T-cell (primary cell): ENCODE measurements around the gene MAN2B2. TPM values are rescaled to one million over a fixed set of nuclear protein-coding genes. Genes with fewer than 3 reads are reported as not detected.
A peak's percentile ranks its signal among the peaks of the same experiment; 100 is the strongest.

ENCODE experiments used
- ATAC-seq, 4 experiments: fragments of 200-7000 bp in 3 of 4; fragments of 150-1000 bp in 1 of 4; cut with Tn5 transposase; replicated peaks in 1 of 4; 1 replicate in 3 of 4; 2 replicates in 1 of 4; pipeline ENCODE4 v1.10.0; 2021; ENCODE audit warnings: moderate library complexity in 3 of 4, mild to moderate bottlenecking in 2 of 4, moderate number of reproducible peaks in 1 of 4
- CTCF ChIA-PET, 2 donors: fragments of 300-600 bp; sonication (Branson Sonifier 250); formaldehyde crosslinking; loops; one replicate each; lab custom pipeline; 2022; ENCODE audit warnings: antibody characterized with exemption in 2 of 2; lab: Charles Lee
- POLR2A ChIA-PET, 2 donors: fragments of 300-600 bp; sonication (Branson Sonifier 250); formaldehyde crosslinking; loops; one replicate each; lab custom pipeline; 2022; ENCODE audit warnings: antibody characterized with exemption in 2 of 2; lab: Charles Lee
- DNase-seq, 35 experiments: peaks; one replicate each; pipeline versions ENCODE4 v3.0.0 to v3.0.0-alpha.2; 2013 to 2023
- H3K27ac ChIP-seq: one replicate; pipeline ENCODE4 v1.5.1; 2013; ENCODE audit warnings: low read length
- H3K27me3 ChIP-seq, 2 experiments: replicated peaks in 1 of 2; 1 replicate in 1 of 2; 2 replicates in 1 of 2; pipeline versions ENCODE4 v1.6.1 to v1.7.0; 2013; ENCODE audit warnings: low read length in 1 of 2, mixed read lengths in 1 of 2; ENCODE audit not compliant: control insufficient read depth in 2 of 2, insufficient read depth in 2 of 2; ENCODE audit errors: extremely low read depth in 1 of 2
- H3K36me3 ChIP-seq, 2 donors: 1 replicate in 1 of 2; 2 replicates in 1 of 2; pipeline versions ENCODE4 v1.6.1 to v1.7.0; 2013; ENCODE audit warnings: low read length in 1 of 2; ENCODE audit not compliant: control insufficient read depth in 2 of 2, insufficient read depth in 1 of 2; ENCODE audit errors: extremely low read depth in 1 of 2
- H3K4me1 ChIP-seq, 2 experiments: 1 replicate in 1 of 2; 2 replicates in 1 of 2; pipeline versions ENCODE4 v1.6.1 to v1.7.0; 2013; ENCODE audit warnings: low read length in 2 of 2, mixed read lengths in 1 of 2; ENCODE audit not compliant: insufficient read depth in 2 of 2, control insufficient read depth in 1 of 2; ENCODE audit errors: extremely low read depth in 1 of 2
- H3K4me3 ChIP-seq, 2 donors: 1 replicate in 1 of 2; 2 replicates in 1 of 2; pipeline versions ENCODE4 v1.5.1 to v1.7.0; 2013; ENCODE audit warnings: mild to moderate bottlenecking in 2 of 2, low read length in 1 of 2, moderate library complexity in 1 of 2; ENCODE audit not compliant: control insufficient read depth in 1 of 2; ENCODE audit errors: extremely low read depth in 1 of 2
- H3K9me3 ChIP-seq: 2 replicates; pipeline ENCODE4 v1.7.0; 2013
- H3K27ac Mint-ChIP-seq, 2 donors: one replicate each; pipeline ENCODE4 v1.8.0; 2020 to 2021; ENCODE audit warnings: mild to moderate bottlenecking in 2 of 2, mixed read lengths in 2 of 2
- H3K27me3 Mint-ChIP-seq, 2 donors: one replicate each; pipeline ENCODE4 v1.8.0; 2021 to 2022; ENCODE audit warnings: mixed read lengths in 2 of 2
- H3K36me3 Mint-ChIP-seq: one replicate; pipeline ENCODE4 v1.8.0; 2021; ENCODE audit warnings: mixed read lengths
- H3K4me1 Mint-ChIP-seq, 3 donors: one replicate each; pipeline ENCODE4 v1.8.0; 2020 to 2022; ENCODE audit warnings: mixed read lengths in 3 of 3, mild to moderate bottlenecking in 1 of 3
- H3K4me3 Mint-ChIP-seq, 3 donors: one replicate each; pipeline ENCODE4 v1.8.0; 2020 to 2022; ENCODE audit warnings: mild to moderate bottlenecking in 3 of 3, mixed read lengths in 3 of 3, moderate library complexity in 3 of 3
- H3K9me3 Mint-ChIP-seq, 3 donors: one replicate each; pipeline ENCODE4 v1.8.0; 2020 to 2022; ENCODE audit warnings: mixed read lengths in 3 of 3
- WGBS: methylation state at CpG from one replicate; pipeline ENCODE4 v1.1.5; 2013; ENCODE audit warnings: missing lambda C conversion rate; ENCODE audit not compliant: insufficient coverage; 5-methylcytosine and 5-hydroxymethylcytosine counted together
- total RNA-seq, 35 experiments: library from RNA in 6 of 35; stranded (reverse) in 6 of 35; fragments of 120-200 nt in 1 of 35; gene quantifications; one replicate each; pipeline versions ENCODE4 v1.2.1 to v1.2.4 and lab custom pipeline; 2013 to 2026

MAN2B2 gene
- total RNA-seq, 5 donors from 2014 or later (not counting 1 experiment from before 2014, with no cell fraction given): 27.4 to 54.1 (median 45.8) TPM

DNA sequence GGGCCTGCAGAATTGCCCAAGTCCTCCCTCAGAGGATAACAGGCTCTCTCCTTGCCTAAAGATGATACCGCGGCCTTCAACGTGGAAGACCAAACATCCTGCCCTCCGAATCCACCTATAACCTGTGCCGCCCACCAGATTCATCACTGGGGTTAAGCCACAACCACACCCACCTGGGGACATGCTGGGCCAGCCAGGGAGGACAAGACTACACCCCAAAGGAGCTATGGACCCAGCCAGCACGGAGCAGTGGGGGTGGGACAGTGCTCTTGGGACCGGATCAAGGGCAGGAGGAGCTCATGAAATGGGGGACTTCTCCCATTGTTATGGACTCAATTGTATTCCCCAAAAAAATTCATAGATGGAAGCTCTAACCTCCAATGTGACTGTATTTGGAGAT is 6.8 kb upstream of the MAN2B2 start:
- 80% methylated on average over 4 of the region's 7 CpGs for WGBS
- Mint-ChIP-seq H3K9me3 (no peaks in the 10 kb centered on the region), H3K4me3 (no peak overlapping the region), H3K4me1 (peaks cover 0 to 3% (median 2%) of the 10 kb centered on the region in 3 donors), H3K27me3 (peaks cover 18 to 22% of the 10 kb centered on the region in 2 donors), H3K36me3 (no peaks in the 10 kb centered on the region), H3K27ac (no peak overlapping the region)
- CTCF ChIA-PET: interaction anchor here in 1 of 2 donors (0.6 kb wide), 1 partner anchor 1407 kb away, joined by 3 read pairs; no protein-coding TSS in a partner anchor
- Histone ChIP-seq H3K36me3 (no peaks in the 10 kb centered on the region), H3K27me3 (peaks cover 2 to 37% of the 10 kb centered on the region in 2 experiments), H3K4me3 (no peak overlapping the region), H3K9me3 (no peaks in the 10 kb centered on the region), H3K27ac (no peak overlapping the region), H3K4me1 (peaks cover 0 to 8% of the 10 kb centered on the region in 2 experiments)
- ATAC-seq (no peak), DNase-seq (no peak)
- POLR2A ChIA-PET: no interaction called here

DNA sequence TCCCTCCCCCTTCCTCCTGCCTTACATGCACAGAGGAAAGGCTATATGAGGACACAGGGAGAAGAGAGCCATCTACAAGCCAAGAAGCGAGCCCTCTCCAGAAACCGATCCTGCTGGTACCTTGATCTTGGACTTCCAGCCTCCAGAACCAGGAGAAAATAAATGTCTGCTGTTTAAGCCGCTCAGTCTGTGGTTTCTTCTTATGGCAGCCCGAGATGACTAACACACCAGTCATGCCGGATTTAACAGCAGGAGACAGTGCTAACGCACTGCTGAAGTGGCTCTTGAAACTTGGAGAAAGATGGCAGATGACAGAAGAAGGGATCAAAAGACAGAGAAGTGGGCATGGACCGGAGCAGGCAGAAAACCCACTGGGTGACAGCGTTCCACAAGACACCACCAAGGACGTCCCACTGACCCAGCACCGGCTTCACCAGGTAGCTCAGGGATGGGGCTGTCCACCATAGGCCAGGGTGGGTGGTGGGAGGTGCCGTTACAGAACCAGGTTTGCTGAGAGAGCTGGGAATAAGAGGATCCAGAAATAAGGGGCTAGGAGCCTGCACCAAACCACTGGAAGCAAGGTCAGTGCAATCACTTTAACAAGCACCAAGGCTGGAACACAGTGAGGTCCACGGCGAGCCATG is 6.2 kb upstream of the MAN2B2 start:
- Mint-ChIP-seq H3K4me1 (peaks cover 0 to 3% (median 2%) of the 10 kb centered on the region in 3 donors), H3K36me3 (no peaks in the 10 kb centered on the region), H3K27me3 (peaks cover 18 to 22% of the 10 kb centered on the region in 2 donors), H3K27ac (no peak overlapping the region), H3K9me3 (no peaks in the 10 kb centered on the region), H3K4me3 (no peak overlapping the region)
- 78% methylated on average over 9 of the region's 13 CpGs for WGBS
- ChIA-PET POLR2A (no interaction called here), CTCF (interaction anchor here in 1 of 2 donors (0.6 kb wide), 1 partner anchor 1406 kb away, joined by 3 read pairs; no protein-coding TSS in a partner anchor)
- H3K36me3 ChIP-seq: no peaks in the 10 kb centered on the region
- ATAC-seq (no peak), DNase-seq (no peak)
- H3K27ac ChIP-seq: no peak overlapping the region
- no peak overlapping the region for H3K4me3 ChIP-seq
- H3K27me3 ChIP-seq: peaks cover 2 to 36% of the 10 kb centered on the region in 2 experiments
- peaks cover 0 to 8% of the 10 kb centered on the region in 2 experiments for H3K4me1 ChIP-seq
- H3K9me3 ChIP-seq: no peaks in the 10 kb centered on the region

DNA sequence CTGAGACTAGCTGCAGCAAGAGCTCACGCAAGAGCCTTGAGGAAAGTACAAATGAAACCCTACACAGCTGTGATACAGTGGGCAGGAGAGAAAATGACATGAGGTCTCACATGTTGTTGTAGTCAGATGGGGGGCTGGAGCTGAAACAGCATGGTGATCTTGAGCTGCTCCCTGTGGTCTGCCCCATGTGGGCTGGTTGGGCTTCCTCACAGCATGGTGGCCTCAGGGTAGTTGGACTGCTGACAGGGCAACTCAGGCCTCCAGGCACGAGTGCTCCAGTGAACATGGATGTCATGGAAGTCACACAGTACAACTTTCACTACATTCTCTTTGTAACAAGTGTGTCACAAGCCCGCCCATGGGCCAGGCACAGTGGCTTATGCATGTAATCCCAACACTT is 3.4 kb upstream of the MAN2B2 start:
- ChIA-PET POLR2A (no interaction called here), CTCF (no interaction called here)
- Histone ChIP-seq H3K4me3 (no peak overlapping the region), H3K4me1 (peaks cover 4 to 26% of the 10 kb centered on the region in 2 experiments), H3K9me3 (no peaks in the 10 kb centered on the region), H3K27me3 (peaks cover 0 to 13% of the 10 kb centered on the region in 2 experiments), H3K27ac (no peak overlapping the region), H3K36me3 (peaks cover 0 to 2% of the 10 kb centered on the region in 2 donors)
- no peak overlapping the region for H3K27ac Mint-ChIP-seq
- no peaks in the 10 kb centered on the region for H3K36me3 Mint-ChIP-seq
- DNase-seq (no peak), ATAC-seq (no peak)
- no peaks in the 10 kb centered on the region for H3K9me3 Mint-ChIP-seq
- H3K4me1 Mint-ChIP-seq: peaks cover 5 to 11% (median 5%) of the 10 kb centered on the region in 3 donors
- WGBS: 100% methylated on average over 2 of the region's 3 CpGs
- no peak overlapping the region for H3K4me3 Mint-ChIP-seq
- peaks cover 3 to 5% of the 10 kb centered on the region in 2 donors for H3K27me3 Mint-ChIP-seq

DNA sequence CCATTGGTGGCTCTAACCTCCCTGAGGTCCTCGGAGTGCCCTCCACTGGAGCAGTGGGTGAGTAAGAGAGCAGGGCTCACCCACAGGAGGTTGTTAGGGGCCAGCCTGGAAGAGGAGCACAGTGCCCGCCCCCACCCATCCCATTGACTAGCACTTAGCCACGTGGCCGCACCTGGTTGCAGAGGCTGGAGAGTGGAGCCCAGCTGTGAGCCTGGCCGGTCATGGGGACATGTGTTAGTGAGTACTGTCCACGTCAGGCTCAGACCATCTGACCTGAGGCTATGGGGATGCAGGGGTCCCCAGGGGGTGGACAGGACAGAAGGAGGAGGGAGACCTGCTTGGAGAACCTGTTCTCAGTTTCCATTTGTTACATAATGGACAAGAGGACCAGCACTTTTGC is 1.4 kb upstream of the MAN2B2 start:
- peaks cover 5 to 17% of the 10 kb centered on the region in 2 donors for H3K36me3 ChIP-seq
- Mint-ChIP-seq H3K9me3 (no peaks in the 10 kb centered on the region), H3K27me3 (no peaks in the 10 kb centered on the region), H3K4me1 (peaks cover 9 to 15% (median 11%) of the 10 kb centered on the region in 3 donors), H3K4me3 (peak overlapping the region; percentile 85 to 88 (median 87)), H3K36me3 (peaks cover 17% of the 10 kb centered on the region), H3K27ac (peak overlapping the region in 1 of 2 donors; percentile 48)
- H3K27ac ChIP-seq: no peak overlapping the region
- 80% methylated on average over 1 of the region's 6 CpGs for WGBS
- ATAC-seq: no peak
- peaks cover 4 to 27% of the 10 kb centered on the region in 2 experiments for H3K4me1 ChIP-seq
- no peak overlapping the region for H3K4me3 ChIP-seq
- ChIA-PET POLR2A (no interaction called here), CTCF (no interaction called here)
- H3K9me3 ChIP-seq: no peaks in the 10 kb centered on the region
- DNase-seq: no peak
- H3K27me3 ChIP-seq: peaks cover 0 to 5% of the 10 kb centered on the region in 2 experiments

DNA sequence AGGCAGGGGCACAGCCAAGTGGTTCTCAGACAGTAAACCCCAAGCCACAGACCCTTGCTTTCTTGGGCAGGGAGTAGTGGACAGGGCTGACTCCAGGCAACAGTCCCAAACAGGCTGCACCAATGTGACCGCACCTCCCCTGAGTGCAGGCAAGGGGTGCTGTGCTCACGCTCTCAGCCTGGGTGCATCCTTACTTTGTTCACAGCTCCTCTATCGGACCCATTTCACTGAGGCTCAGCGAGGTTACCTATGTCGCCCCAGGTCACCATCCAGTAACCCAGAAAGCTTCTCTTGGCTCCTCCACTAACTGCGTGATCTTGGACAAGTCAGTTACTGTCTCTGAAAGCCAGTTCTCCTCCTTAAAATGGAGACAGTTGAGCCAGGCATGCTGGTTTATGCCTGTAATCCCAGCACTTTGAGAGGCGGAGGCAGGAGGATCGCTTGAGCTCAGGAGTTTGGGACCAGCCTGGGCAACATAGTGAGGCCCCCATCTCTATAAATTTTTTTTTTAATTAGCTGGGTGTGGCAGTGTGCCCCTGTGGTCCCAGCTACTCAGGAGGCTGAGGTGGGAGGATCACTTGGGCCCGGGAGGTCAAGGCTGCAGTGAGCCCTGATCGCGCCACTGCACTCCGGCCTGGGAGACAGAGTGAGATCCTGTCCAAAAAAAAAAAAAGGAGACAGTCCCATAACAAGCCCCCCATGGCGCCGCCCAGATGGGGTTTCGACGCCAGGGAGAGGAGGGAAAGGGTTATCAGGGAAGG is 823 bp upstream of the MAN2B2 start:
- H3K27ac Mint-ChIP-seq: peak overlapping the region; percentile 83 to 87
- Histone ChIP-seq H3K9me3 (no peaks in the 10 kb centered on the region), H3K4me3 (peak overlapping the region; percentile 82 to 98), H3K4me1 (peaks cover 4 to 27% of the 10 kb centered on the region in 2 experiments), H3K27me3 (peaks cover 0 to 3% of the 10 kb centered on the region in 2 experiments), H3K36me3 (peaks cover 5 to 21% of the 10 kb centered on the region in 2 donors), H3K27ac (peak overlapping the region; percentile 20)
- H3K27me3 Mint-ChIP-seq: no peaks in the 10 kb centered on the region
- peaks cover 20% of the 10 kb centered on the region for H3K36me3 Mint-ChIP-seq
- H3K4me3 Mint-ChIP-seq: peak overlapping the region; percentile 85 to 88 (median 87)
- 57% methylated on average over 11 of the region's 16 CpGs for WGBS
- CTCF ChIA-PET: interaction anchor here (0.6 to 0.7 kb wide), 3 partner anchors 18 to 1234 kb away, joined by 3 to 4 read pairs (median 3); no protein-coding TSS in a partner anchor
- peaks cover 9 to 15% (median 11%) of the 10 kb centered on the region in 3 donors for H3K4me1 Mint-ChIP-seq
- DNase-seq (peak in 1 of 35 experiments; percentile 12), ATAC-seq (no peak)
- no peaks in the 10 kb centered on the region for H3K9me3 Mint-ChIP-seq
- POLR2A ChIA-PET: no interaction called here
